Renal cortex interstitium (tissue), 11 donors: ENCODE results near the gene ADNP2. TPM values are rescaled to one million over a fixed set of nuclear protein-coding genes. Genes with fewer than 3 reads are reported as not detected.
A peak's percentile ranks its signal among the peaks of the same experiment; 100 is the strongest.

ENCODE experiments used
- DNase-seq, 11 donors: peaks; one replicate each; pipeline ENCODE4 v3.0.0-alpha.2; 2013; ENCODE audit warnings: low read depth in 9 of 11, low spot score in 4 of 11; ENCODE audit errors: extremely low read depth in 1 of 11
- polyA plus RNA-seq, 3 donors: library from polyadenylated mRNA; unstranded; fragments of 120-200 nt; gene quantifications; one replicate each; pipeline ENCODE4 v1.2.1, GENCODE V29; 2013; ENCODE audit not compliant: insufficient read length in 3 of 3

The ADNP2 gene
- polyA plus RNA-seq, 3 donors = 22.6 to 27.8 (median 24.3) TPM

DNA sequence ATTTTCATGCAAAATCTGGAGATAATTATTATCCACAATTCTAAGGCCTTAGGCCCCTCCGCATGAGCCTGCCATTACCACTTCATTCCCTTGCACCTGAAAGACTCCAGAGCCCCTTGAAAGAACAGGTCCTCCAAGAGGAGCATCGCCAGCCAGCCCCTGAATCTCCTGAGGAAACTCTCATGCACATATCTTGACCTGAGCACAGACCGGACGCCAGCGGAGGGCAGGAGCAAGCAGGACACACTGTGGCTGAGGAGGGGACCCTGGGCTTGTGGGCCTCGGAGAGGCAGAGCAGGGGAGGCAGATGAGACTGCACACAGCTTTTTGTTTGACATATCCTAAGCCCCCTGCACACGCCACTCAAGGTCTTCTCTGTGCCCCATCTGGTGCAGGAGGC, 13.6 kb upstream of the ADNP2 start:
- DNase-seq = no peak

DNA sequence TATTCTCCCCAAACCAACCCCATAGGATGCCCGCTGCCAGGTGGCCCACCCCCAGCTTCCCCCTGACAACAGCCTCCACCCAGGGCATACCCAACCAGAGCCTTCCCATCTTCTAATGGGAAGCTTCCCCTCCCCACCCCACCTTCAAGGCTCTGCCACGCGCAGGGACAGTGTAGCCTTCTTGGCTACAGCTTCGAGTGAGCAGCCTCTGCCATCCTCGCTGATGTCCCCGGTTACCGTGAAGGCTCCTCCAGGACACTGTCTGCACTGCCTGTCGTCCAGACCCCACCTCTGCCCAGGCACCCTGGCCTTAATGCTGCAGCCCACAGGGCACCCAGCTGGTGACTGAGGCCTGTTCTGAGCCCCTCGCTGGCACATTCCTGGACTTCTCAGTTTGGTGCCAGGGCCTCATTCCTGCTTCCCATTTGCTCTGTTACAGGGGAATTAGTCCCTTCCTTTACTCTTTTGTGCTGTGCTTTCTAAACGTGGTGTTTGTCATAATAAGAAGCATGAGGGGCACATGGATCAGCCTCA, 13.0 kb upstream of the ADNP2 start:
- DNase-seq = no peak

- no peak for DNase-seq
These were observed 11.9 kb upstream of the ADNP2 start for GRCh38 chr18:80097201-80097600.

DNA sequence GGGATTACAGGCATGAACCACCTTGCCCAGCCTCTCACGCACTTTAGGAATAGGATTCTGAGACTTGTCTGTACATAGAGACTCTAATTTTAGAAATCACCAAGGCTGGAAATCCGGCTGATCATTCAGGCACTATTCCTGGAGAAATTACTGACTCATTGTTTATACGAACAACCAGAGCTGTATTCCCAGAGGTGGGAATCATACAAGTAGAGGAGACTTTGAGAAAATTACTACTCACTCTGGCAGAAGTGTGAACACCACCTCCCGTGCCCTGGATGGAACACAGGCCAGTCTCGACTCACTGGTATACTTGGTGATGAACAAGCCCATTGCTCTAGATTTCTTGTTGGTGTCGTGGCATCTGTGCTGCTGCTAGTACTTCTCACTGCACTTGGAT, 5.8 kb upstream of the ADNP2 start:
- DNase-seq = no peak

- DNase-seq = no peak
These were observed 4.7 kb upstream of the ADNP2 start for GRCh38 chr18:80104364-80104779.

DNA sequence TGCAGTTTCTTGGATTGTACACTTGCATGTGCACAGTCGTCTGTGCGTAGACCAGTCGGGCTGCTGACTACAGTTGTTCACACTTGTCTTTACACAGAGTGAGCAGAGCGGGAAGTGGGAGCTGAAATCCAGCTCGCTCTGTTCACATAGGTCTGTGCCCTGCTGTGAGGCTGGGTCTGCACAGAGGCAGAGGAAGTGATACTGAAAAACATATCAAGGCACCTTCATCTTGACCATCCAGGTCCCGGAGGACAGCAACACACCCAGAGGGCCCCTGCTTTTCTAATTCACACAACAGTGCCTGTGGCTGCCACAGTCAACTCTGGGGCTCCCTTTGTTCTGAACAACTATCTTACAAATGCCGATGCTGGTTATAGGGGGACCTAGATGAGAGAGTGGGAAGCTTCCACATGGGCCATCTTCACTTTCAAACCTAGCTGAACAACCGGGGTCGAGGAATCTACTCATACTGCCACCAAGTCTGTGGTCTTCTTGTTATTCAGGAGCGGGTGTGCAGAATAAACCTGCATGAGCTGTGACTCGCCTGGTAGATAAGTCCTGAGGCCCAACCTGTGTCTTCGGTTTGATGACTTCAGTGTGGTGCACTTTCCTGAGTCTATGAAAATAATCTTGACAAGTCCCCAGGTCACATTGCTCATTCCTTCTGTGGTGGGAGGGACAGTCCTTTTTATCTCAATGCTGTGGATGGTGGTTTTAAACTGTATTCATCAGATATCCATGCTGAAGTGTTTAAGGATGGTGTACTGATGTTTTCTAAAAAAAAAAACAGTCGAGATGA, 3.5 kb upstream of the ADNP2 start:
- DNase-seq = no peak

DNA sequence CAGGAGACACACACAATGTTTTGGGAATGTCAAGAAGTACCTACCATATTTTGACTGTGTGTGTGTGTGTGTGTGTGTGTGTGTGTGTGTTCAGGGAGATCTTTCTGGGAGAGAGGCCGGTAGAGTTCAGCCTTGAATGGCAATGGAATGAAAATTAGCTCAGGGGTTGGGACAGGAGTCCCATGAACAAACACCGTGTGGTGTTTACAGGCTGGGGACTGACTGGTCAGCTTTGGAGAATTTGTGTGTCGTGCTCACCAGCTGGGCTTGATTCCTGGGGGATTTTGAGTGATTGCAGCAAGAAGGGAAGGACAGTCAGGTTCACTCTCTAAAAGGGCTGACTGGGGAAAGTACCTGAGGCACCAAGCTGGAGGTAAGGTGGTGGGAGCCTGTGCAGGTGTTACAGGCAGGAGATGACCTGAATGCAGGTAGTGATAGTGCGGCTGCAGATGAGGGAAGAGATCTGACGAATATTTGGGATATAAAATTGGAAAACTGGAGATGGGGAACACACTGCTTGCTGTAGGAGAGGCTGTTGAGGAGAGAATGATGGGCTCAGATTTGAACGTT, 2.5 kb upstream of the ADNP2 start:
- no peak for DNase-seq

GRCh38 chr18:80107426-80107825, 1.6 kb upstream of the ADNP2 start:
- DNase-seq = no peak

GRCh38 chr18:80108121-80108536, 933 bp upstream of the ADNP2 start:
- no peak for DNase-seq

- DNase-seq = peak in 3 of 11 donors; percentile 18 to 48 (median 44)
These were observed 615 bp downstream of the ADNP2 start for GRCh38 chr18:80109676-80110078.

DNA sequence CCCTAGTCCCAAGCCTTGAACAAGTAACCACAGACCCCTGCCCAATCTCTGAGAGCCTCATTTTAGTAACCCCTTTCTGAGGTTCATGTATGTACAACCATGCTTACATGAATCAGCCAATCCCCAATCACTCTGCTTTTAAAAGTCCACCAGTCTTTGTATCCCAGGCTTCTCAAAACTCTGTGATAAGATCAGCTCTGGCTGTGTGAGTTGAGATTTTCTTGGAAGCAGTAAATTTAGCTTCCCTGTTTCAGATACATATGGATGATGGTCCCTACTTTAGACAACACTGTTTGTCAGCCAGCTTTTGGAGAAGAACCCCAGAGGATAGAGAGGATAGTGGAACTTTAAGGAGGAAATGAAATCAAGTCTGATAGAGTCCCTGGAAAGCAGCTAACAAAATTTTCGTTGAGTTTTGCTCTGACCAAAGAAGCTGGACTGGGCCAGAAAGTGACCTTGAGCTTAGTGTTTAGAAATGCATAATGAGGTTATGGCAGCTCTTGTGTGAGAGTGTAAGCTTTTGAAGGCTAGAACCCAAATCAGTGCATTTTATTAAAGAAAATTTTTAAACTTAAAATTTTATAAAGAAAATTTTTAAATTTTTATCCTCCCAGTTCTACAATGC, 3.7 kb downstream of the ADNP2 start:
- no peak for DNase-seq

DNA sequence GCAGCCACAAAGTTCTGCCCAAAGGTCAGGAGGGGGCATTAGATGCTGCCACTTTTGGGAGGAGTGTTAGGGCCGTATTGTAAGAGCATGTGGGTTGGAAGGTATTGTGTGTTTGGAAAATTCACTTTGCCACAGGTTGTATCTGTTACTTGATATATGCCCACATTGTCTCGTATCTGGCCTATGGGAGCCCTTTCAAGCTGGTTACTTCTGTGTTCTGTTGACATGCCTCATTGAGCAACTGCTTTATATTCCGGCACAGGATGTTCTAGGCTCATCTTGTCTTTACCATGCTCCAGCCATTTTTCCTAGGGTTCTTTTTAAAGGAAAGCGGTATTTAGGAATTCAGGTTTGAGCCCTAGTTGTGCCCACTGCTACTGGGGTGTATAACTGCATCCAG, 6.0 kb downstream of the ADNP2 start:
- DNase-seq = no peak

- DNase-seq = no peak
These were observed 10.0 kb downstream of the ADNP2 start for GRCh38 chr18:80119111-80119510.

DNA sequence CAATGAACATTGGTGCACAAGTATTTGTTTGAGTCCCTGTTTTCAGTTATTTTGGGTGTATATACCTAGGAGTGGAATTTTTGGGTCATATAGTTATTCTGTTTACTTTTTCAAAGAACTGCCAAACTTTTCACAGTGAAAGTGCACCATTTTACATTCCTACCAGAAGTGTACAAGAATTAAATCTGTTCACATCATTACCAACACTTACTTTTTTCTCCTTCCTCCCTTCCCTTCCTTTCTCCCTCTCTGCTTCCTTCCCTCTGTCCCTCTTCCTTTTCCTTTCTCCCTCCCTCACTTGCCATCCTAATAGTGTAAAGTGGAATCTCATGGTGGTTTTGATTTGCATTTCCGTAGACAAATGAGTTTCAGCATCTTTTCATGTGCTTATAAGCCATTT, 11.9 kb downstream of the ADNP2 start:
- no peak for DNase-seq

- DNase-seq = no peak
These were observed 15.1 kb downstream of the ADNP2 start for GRCh38 chr18:80124131-80124530.

GRCh38 chr18:80126797-80127196, 17.7 kb downstream of the ADNP2 start:
- no peak for DNase-seq

GRCh38 chr18:80127635-80128034, 18.6 kb downstream of the ADNP2 start:
- no peak for DNase-seq

DNA sequence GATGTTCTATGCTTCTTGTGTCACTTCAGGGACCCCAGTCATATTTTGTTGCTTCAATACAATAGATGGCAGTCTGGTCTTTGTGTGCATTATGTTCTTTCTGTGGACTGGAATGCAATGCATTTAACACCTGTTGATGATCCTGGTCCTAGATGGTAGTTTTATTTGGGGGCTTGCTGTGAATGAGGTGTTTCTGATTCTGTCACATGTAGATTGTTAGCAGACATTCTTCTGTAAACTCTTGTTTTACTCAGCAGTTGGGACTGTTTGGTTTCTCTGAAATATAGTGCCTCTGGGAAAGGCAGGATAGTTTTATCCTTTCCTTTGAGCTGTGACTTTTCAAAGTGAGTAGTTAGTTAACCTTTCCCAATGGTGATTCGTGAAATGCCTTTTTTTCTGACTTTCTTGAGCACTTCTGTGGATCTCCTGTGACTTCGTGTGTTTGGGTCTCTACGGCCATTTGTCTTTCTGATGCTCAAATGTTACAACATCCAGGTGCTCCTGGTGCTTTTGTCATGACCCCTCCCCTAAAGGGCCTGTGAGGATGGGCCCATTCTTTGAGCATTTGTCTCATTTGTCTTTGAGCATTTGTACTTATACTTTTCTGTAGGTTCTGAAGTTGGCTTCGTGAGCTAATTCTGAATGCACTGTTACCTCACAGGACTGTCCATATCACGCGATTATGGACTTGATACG, 20.8 kb downstream of the ADNP2 start:
- DNase-seq = no peak

DNA sequence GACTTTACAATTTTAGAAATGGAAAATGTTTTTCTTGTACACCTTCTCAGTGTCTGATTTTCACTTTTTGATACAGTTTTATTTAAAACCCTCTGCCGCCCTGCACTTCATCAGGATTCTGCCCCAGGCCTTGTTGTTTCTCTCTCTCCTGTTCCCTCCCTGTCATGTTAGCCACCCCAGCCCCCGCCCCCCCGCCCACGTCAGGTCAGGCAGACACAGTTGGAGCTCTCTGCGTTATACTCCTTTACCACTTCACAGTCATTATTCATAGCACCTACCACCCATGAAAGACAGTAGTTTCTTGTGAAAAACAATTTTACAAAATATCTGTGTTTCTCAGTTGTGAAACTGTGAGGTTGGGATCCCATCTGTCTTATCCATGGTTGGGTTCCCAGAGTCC, 21.5 kb downstream of the ADNP2 start:
- no peak for DNase-seq
